ENCODE results near the gene PITPNM3.

PITPNM3 gene

DNA sequence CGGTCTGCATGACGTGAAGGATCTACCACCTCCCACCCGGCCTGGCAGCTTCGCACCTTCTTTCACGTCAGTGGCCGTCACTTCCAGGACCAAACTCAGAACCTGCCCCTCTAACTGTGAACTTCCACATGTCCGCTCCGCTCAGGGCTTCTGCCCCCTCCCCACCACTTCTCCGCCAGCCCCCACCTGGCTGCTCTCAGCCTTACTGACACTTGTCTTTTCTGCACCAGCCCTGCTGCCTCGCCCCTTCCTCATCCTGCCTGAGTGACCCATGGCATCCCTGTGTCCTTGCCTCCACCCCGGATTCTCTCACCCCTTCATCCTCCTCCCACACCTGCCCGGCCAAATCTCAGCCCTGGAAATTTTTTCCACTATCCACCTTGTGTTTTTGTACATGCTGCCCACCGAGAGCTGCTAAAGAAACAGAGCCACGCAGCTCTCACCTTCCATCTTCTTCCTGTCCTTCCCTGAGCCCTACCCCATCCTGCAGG, 97.8 kb downstream of the PITPNM3 start:
- DNase-seq, result no peak

- no peak for DNase-seq
Observed at GRCh38 chr17:6457688-6458459, 98.5 kb downstream of the PITPNM3 start.

- no peak for DNase-seq
Observed at GRCh38 chr17:6456914-6457687, 99.3 kb downstream of the PITPNM3 start.

- no peak for DNase-seq
Observed at GRCh38 chr17:6456321-6456720, 100.0 kb downstream of the PITPNM3 start.

DNA sequence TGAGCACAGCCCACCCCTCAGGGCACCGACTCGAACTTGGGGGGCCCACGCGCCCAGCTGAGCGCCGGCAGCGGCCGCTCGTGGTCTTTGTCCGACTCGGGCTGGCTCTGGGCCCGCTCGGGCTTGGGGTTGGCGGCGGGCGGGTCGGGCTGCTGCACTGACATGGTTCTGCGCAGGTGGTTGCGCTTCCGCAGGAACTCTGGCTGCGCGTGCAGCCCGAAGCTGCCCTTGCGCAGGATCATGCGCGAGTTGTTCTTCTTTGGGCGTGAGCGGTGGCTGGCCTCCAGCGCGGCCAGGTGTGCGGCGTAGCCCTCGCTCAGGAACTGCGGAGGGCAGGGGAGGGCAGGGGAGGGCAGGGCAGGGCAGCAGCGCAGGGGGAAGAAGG, 101.0 kb downstream of the PITPNM3 start:
- no peak for DNase-seq

DNA sequence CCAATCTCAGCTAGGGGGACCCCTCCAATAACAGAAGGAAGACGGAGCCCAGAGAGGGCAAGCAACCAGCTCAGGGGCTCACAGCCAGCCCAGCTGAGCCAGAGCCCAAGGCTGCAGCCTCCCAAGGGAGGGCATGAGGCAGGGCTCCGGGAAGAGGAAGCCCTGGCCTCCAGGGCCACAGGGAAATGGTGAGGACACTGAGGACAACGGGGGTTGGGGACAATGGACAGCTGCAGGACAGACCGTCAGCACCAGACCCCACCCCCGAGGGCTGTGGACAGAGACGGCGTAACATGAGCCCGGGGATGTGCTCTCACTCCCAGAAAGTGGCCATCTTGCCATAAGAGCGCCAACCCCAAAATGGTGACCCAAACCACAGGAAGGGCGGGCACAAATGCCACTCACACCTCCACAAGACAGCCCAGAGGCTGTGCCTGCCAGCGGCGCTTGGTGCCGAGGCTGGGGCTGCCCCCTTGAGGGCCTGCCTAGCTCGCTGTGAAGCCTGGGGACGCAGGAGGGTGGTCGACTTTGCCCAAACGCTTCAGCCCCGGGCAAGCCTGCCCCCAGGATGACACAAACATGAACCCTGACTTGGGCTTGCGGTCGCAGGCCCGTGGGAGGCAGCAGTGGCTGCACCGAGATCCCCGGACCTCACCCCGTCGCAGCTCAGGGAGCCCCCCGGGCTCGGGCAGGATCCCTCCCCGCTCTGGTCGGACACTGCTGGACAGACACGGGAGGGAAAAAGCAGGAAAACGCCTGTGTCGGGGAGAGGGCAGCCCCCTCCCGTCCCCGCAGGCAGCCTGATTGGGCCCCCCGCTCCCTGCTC, 101.6 kb downstream of the PITPNM3 start:
- no peak for DNase-seq

- DNase-seq, result no peak
Observed at GRCh38 chr17:6453279-6454024, 102.9 kb downstream of the PITPNM3 start.

DNA sequence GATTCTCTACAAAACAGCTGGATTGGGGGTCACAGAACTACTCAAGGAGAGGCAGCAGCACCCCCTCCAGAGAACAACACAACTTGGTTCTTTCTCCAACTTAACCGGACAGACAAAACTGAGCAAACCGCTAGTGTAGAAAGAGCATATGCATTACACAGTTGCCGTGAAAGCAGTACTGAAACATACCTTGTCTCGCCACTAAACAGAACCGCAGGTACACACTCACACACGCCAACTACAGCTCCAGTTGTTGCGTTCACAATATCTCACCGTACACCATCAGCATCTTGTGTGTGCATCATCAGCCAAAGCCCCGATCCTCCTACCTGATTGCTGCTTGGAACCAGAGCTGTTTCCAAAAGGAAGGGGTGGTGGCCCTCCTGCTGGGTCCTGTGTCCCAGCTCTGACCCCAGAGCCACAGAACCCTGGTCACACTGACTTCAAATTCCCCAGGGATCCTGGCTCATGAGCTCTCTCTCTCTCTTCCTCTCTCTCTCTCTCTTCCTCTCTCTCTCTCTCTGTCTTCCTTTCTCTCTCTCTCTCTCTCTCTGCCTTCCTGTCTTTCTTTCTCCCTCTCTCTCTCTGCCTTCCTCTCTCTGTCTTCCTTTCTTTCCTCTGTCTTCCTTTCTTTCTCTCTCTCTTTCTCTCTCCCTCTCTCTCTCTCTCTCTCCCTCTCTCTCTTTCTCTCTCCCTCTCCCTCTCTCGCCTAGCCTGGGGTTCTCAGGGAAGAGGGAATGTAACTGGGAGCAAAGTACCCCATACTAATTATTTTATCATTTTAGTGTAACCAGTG, 103.7 kb downstream of the PITPNM3 start:
- DNase-seq, result no peak

- no peak for DNase-seq
Observed at GRCh38 chr17:6450926-6451832, 105.2 kb downstream of the PITPNM3 start.

- DNase-seq, result no peak
Observed at GRCh38 chr17:6449307-6449706, 107.0 kb downstream of the PITPNM3 start.

GRCh38 chr17:6448473-6448872, 107.9 kb downstream of the PITPNM3 start:
- no peak for DNase-seq

GRCh38 chr17:6446516-6447100, 109.7 kb downstream of the PITPNM3 start:
- no peak for DNase-seq

GRCh38 chr17:6444571-6445335, 111.6 kb downstream of the PITPNM3 start:
- DNase-seq, result no peak

DNA sequence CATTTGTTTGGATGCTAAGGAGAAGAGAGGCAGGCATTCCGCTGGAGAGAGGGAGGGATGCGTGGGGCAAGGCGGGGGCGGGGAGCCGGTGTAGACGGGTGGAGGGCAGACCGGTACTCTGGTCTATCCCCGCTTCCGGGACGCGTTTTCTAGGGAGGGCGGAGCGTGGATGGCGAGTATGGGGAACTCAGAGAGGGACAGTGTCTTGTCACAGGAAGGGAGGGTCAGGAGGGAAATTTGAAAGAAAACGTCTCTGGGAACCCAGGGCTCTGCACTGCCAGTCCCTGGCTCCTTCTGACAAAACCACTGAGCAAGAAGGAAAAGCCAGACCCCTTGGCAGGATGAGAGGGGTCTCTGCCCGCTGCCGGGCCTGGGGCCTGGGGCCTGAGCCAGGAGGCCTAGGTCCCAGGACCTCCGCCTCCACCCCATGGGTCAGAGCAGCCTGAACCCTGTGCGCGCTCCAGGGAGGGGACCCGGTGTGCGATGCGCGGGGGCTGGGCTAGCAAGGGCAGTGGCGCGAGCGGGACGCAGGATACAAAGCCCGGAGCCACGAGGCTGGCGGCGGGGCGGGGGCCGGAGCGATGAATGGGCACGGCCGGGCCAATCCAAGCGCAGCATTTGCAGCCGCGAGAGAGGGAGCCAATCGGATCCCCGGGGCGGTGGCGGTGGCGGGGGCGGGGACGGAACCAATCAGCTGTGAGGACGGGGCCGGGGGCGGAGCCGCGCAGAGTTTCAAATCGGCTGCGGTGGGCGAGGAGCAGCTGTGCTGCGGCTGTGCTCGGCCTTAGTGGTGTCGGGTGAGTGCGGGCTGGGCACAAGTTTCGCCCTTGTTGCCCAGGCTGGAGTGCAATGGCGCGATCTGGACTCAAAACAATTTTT, 112.4 kb downstream of the PITPNM3 start, which contains the start of gene PIMREG:
PIMREG (plus strand) TSS at position 764 of the 879 bp plus-strand sequence. CDS start 656 bp downstream, outside the sequence.
- peak; percentile 53 for DNase-seq

- no peak for DNase-seq
Observed at GRCh38 chr17:6442775-6443174, 113.6 kb downstream of the PITPNM3 start.

GRCh38 chr17:6439951-6440350, 116.4 kb downstream of the PITPNM3 start:
- no peak for DNase-seq

- DNase-seq, result no peak
Observed at GRCh38 chr17:6437956-6438355, 118.4 kb downstream of the PITPNM3 start.

DNA sequence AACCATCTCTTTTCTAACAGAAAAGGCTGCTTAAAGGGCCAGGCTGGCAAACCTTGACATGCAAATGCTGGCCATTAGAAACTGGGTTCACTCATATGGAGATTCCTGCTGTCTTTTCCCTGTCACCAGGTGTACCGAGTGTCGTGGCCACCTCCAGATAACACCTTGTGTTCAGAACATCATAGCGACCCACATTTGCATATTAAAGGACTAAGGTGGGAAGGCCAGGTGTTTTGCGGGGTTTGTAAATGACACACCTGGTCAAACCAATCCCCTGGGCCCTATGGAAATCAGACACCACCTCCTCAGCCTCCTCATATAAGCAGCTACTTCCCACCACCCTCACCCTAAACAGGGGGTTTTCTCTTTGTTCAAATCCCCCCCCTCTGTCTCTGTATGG, 118.9 kb downstream of the PITPNM3 start:
- DNase-seq, result no peak

All from NCI-H187 treated with DMSO at 0.1 percent for 48 hours (cell line).